K562 (cell line): ENCODE data around the gene AMZ1. TPM values are rescaled to one million over a fixed set of nuclear protein-coding genes. Genes with fewer than 3 reads are reported as not detected.

Experiments used
- ATAC-seq: fragments of 200-7000 bp; cut with Tn5 transposase; 3 replicates; pipeline ENCODE4 v1.9.1; 2020; ENCODE audit warnings: moderate library complexity
- BruUV-seq: library from RNA; stranded (reverse); fragments of 400-500 nt; replicated peaks from 2 replicates; lab custom pipeline; 2021; lab: Mats Ljungman, UMichigan
- CTCF ChIA-PET: fragments of 300-600 bp; formaldehyde crosslinking; extraction: SDS; loops from one replicate; lab custom pipeline; 2021; ENCODE audit warnings: low intra/inter-chr PET ratio; lab: Yijun Ruan, JAX
- POLR2A ChIA-PET: fragments of 300-600, 350-650 bp; sonication (Branson Sonifier 250); formaldehyde crosslinking; extraction: SDS; loops from one replicate; lab custom pipeline; 2021; ENCODE audit warnings: antibody characterized with exemption, inconsistent platforms; lab: Yijun Ruan, JAX
- DNase-seq, 4 experiments: peaks; one replicate each; pipeline versions ENCODE4 v3.0.0 to v3.0.0-alpha.2; 2011 to 2018; ENCODE audit warnings: low spot score in 3 of 4, mixed read lengths in 3 of 4; ENCODE audit errors: extremely low read depth in 1 of 4
- FAIRE-seq: peaks from 2 replicates; lab custom pipeline; 2011; peaks lifted over from hg19 to GRCh38; lab: Jason Lieb, UNC
- H2AFZ ChIP-seq: 2 replicates; pipeline ENCODE4 v1.6.0; 2011; ENCODE audit warnings: low read depth, low read length, control low read depth, inconsistent platforms
- H3K27ac ChIP-seq: fragments of 200-600 bp; 3 replicates; pipeline ENCODE4 v1.8.0; 2011; ENCODE audit warnings: low read depth, mild to moderate bottlenecking, control low read depth, inconsistent platforms, low read length, moderate library complexity, mixed read lengths; ENCODE audit errors: extremely low read depth
- H3K27me3 ChIP-seq, 2 experiments: fragments of 300-600 bp in 1 of 2; 2 replicates in 1 of 2; 3 replicates in 1 of 2; pipeline versions ENCODE4 v1.6.0 to v1.8.0; 2011; ENCODE audit warnings: inconsistent platforms in 2 of 2, low read length in 2 of 2, mild to moderate bottlenecking in 1 of 2, mixed read lengths in 1 of 2, moderate library complexity in 1 of 2; ENCODE audit not compliant: control insufficient read depth in 2 of 2, insufficient read depth in 2 of 2
- H3K36me3 ChIP-seq: fragments of 300-600 bp; 3 replicates; pipeline ENCODE4 v1.8.0; 2011; ENCODE audit warnings: mild to moderate bottlenecking, low read length, inconsistent platforms; ENCODE audit not compliant: control insufficient read depth, insufficient read depth
- H3K4me1 ChIP-seq, 2 experiments: fragments of 200-600 bp in 1 of 2; replicated peaks in 1 of 2; 2 replicates in 1 of 2; 3 replicates in 1 of 2; pipeline versions ENCODE4 v1.5.1 to v1.8.0; 2011; ENCODE audit warnings: inconsistent platforms in 2 of 2, low read length in 2 of 2, mild to moderate bottlenecking in 1 of 2, mixed read lengths in 1 of 2, moderate library complexity in 1 of 2; ENCODE audit not compliant: control insufficient read depth in 2 of 2, insufficient read depth in 2 of 2
- H3K4me2 ChIP-seq: 2 replicates; pipeline ENCODE4 v1.6.1; 2011; ENCODE audit warnings: low read length, control low read depth, inconsistent platforms, mixed read lengths; ENCODE audit not compliant: insufficient read depth
- H3K4me3 ChIP-seq: fragments of 200-600 bp; sonication (generic), shearing (Covaris generic); 2 replicates; pipeline ENCODE4 v1.5.1; 2016; ENCODE audit warnings: control low read depth, inconsistent platforms
- H3K79me2 ChIP-seq: fragments of 200-600 bp; 3 replicates; pipeline ENCODE4 v1.8.0; 2011; ENCODE audit warnings: low read length, inconsistent platforms; ENCODE audit not compliant: control insufficient read depth, insufficient read depth
- H3K9ac ChIP-seq, 2 experiments: 2 replicates each; pipeline versions ENCODE4 v1.6.0 to v1.6.1; 2011; ENCODE audit warnings: low read depth in 2 of 2, low read length in 2 of 2, control low read depth in 1 of 2, inconsistent platforms in 1 of 2, mild to moderate bottlenecking in 1 of 2, mixed read lengths in 1 of 2; ENCODE audit not compliant: insufficient read depth in 1 of 2
- H3K9me1 ChIP-seq: one replicate; pipeline ENCODE4 v1.6.0; 2011; ENCODE audit warnings: inconsistent platforms, mild to moderate bottlenecking, low read length, moderate library complexity; ENCODE audit not compliant: control insufficient read depth, insufficient read depth
- H3K9me3 ChIP-seq: replicated peaks from 2 replicates; pipeline ENCODE4 v1.5.1; 2011; ENCODE audit warnings: low read depth, low read length, inconsistent platforms; ENCODE audit not compliant: control insufficient read depth, insufficient read depth
- H4K20me1 ChIP-seq: replicated peaks from 2 replicates; pipeline ENCODE4 v1.6.1; 2011; ENCODE audit warnings: low read length, inconsistent platforms, mixed read lengths; ENCODE audit not compliant: control insufficient read depth, insufficient read depth
- CAMTA2 ChIP-seq: fragments of 250-450 bp; sonication (Bioruptor Pico); conservative IDR thresholded peaks from 2 replicates; pipeline ENCODE4 v1.5.1; 2022
- HNRNPUL1 ChIP-seq: fragments of 200-400 bp; formaldehyde crosslinking; IDR thresholded peaks from 2 replicates; pipeline ENCODE4 v1.6.1; 2017; ENCODE audit warnings: low read length
- KAT2B ChIP-seq: IDR thresholded peaks from one replicate; pipeline ENCODE4 v1.6.1; 2012; ENCODE audit warnings: low read depth, mild to moderate bottlenecking, control low read depth, inconsistent platforms, low read length, moderate library complexity
- NR3C1 ChIP-seq: sonication (generic); formaldehyde crosslinking; IDR thresholded peaks from 2 replicates; pipeline ENCODE4 v1.8.1; 2022; ENCODE audit warnings: missing genetic modification reagents
- PYGO2 ChIP-seq: fragments of 450-650 bp; IDR thresholded peaks from 2 replicates; pipeline ENCODE4 v1.6.1; 2016; ENCODE audit warnings: mild to moderate bottlenecking, missing genetic modification characterization, moderate library complexity, missing compliant biosample characterization
- TBP ChIP-seq: optimal IDR thresholded peaks from 2 replicates; pipeline ENCODE3; 2011; ENCODE audit warnings: low read depth, low read length, improper control_type of control experiment
- TCF7 ChIP-seq: sonication (generic); IDR thresholded peaks from 2 replicates; pipeline ENCODE4 v1.6.1; 2016; ENCODE audit warnings: antibody characterized with exemption, borderline replicate concordance
- YBX1 ChIP-seq: fragments of 450-650 bp; IDR thresholded peaks from 2 replicates; pipeline ENCODE4 v1.7.1; 2016; ENCODE audit warnings: mild to moderate bottlenecking
- ZBTB49 ChIP-seq: sonication (generic); formaldehyde crosslinking; IDR thresholded peaks from 2 replicates; pipeline ENCODE4 v1.8.0; 2022; ENCODE audit warnings: missing genetic modification reagents, mild to moderate bottlenecking, borderline replicate concordance
- ZNF121 ChIP-seq: sonication (generic); formaldehyde crosslinking; conservative IDR thresholded peaks from 2 replicates; pipeline ENCODE4 v1.8.0; 2022; ENCODE audit warnings: missing genetic modification reagents
- ZNF740 ChIP-seq, 3 experiments: fragments of 200-800 bp in 1 of 3; sonication (Bioruptor generic) in 1 of 3; sonication (generic) in 1 of 3; formaldehyde crosslinking in 1 of 3; IDR thresholded peaks; 2 replicates each; pipeline versions ENCODE4 v1.6.1 to v1.8.0; 2016 to 2022; ENCODE audit warnings: mild to moderate bottlenecking in 2 of 3, missing compliant biosample characterization in 2 of 3, missing genetic modification characterization in 2 of 3, missing genetic modification reagents in 1 of 3
- ZNF76 ChIP-seq: fragments of 250-450 bp; sonication (Bioruptor Pico); IDR thresholded peaks from 2 replicates; pipeline ENCODE4 v1.4.0; 2020; ENCODE audit warnings: mild to moderate bottlenecking, moderate library complexity, borderline replicate concordance
- WGBS: fragments of 100-300 bp; shearing (Covaris generic); methylation state at CpG from one replicate; pipeline ENCODE4 v1.1.6; 2016; ENCODE audit warnings: low coverage, mixed read lengths; ENCODE audit not compliant: insufficient coverage; ENCODE audit errors: missing lambda C conversion rate; 5-methylcytosine and 5-hydroxymethylcytosine counted together
- in situ Hi-C: fragments of 300-500 bp; cut with MboI; formaldehyde crosslinking; loops from 4 replicates; pipeline ENCODE4 v1.15.0; 2018; ENCODE audit warnings: inconsistent platforms, mixed read lengths
- intact Hi-C: fragments of 100-400 bp; cut with micrococcal nuclease; formaldehyde crosslinking; loops from 2 replicates; pipeline ENCODE4 v1.14.2; 2022
- polyA plus RNA-seq, 8 experiments: library from polyadenylated mRNA; depleted of rRNA in 4 of 8; stranded (reverse) in 5 of 8; unstranded in 3 of 8; fragments of >200 nt; fragmentation: Nextera tagmentation in 2 of 8; fragmentation: Illumina TruSeq in 1 of 8; extraction: Ambion mirVana in 2 of 8; extraction: Trizol in 1 of 8; gene quantifications; 2 replicates each; pipeline versions ENCODE4 v1.2.1 to v1.2.3, GENCODE V29; 2011 to 2014; ENCODE audit warnings: inconsistent platforms in 1 of 8, missing spikeins in 1 of 8
- total RNA-seq, 7 experiments: library from RNA; depleted of rRNA in 6 of 7; stranded (reverse); fragments of >200 nt in 6 of 7; fragmentation: Illumina TruSeq in 2 of 7; extraction: Trizol in 2 of 7; gene quantifications; 2 replicates each; pipeline versions ENCODE4 v1.2.1 to v1.2.3, GENCODE V29; 2011 to 2021; ENCODE audit warnings: low replicate concordance in 1 of 7
- TF ChIP-seq, protein P1 (sequence below), 2 experiments: fragments of 150-350 bp in 1 of 2; IDR thresholded peaks; 2 replicates each; pipeline ENCODE4 v1.6.1; 2012 to 2016; ENCODE audit warnings: low read depth in 2 of 2, low read length in 2 of 2, mild to moderate bottlenecking in 1 of 2, moderate library complexity in 1 of 2
- TF ChIP-seq, protein P2 (sequence below): sonication (generic); formaldehyde crosslinking; IDR thresholded peaks from 2 replicates; pipeline ENCODE4 v1.8.0; 2022; ENCODE audit warnings: mild to moderate bottlenecking, missing genetic modification reagents

AMZ1 gene
- total and polyA plus RNA-seq, 9 of the 15 experiments (the other 6 are each of a cell fraction or from before 2014, with no cell fraction given): not detected

- no peak overlapping the region for H2AFZ ChIP-seq
- peaks cover 0 to 23% of the 10 kb centered on the region in 2 experiments; a peak in 1 of 5 replicates for H3K4me1 ChIP-seq
- ChIA-PET CTCF (no interaction called here), POLR2A (interaction anchor here (0.7 to 1.7 kb wide), 4 partner anchors 9 to 456 kb away, joined by 3 to 5 read pairs (median 4); no protein-coding TSS in a partner anchor)
- H3K9ac ChIP-seq: peak overlapping the region in 1 of 2 experiments; percentile 79; a peak in 2 of 4 replicates
- H3K4me3 ChIP-seq: no peak overlapping the region
- FAIRE-seq: no peak
- ATAC-seq: no peak
- BruUV-seq: no TSS peak
- no peaks in the 10 kb centered on the region for H3K9me3 ChIP-seq
- in situ Hi-C loops (no loop called here), intact Hi-C loops (no loop called here)
- no peaks in the 10 kb centered on the region for H3K9me1 ChIP-seq
- peaks cover 18% of the 10 kb centered on the region; the same call in 1 of the 3 replicates for H3K36me3 ChIP-seq
- no peaks in the 10 kb centered on the region for H4K20me1 ChIP-seq
- no peak overlapping the region for H3K4me2 ChIP-seq
- H3K27ac ChIP-seq: no peak overlapping the region
- no peak for DNase-seq
- WGBS: 83% methylated on average over 16 of the region's 18 CpGs
- no peaks in the 10 kb centered on the region for H3K27me3 ChIP-seq
- H3K79me2 ChIP-seq: no peaks in the 10 kb centered on the region
- no peak for TF ChIP-seq CAMTA2
- no peak for TF ChIP-seq ZBTB49 (CRISPR knock-in tag)
- TF ChIP-seq KAT2B: no peak
- no peak for TF ChIP-seq PYGO2 (tag)
- TF ChIP-seq, protein P1, sequence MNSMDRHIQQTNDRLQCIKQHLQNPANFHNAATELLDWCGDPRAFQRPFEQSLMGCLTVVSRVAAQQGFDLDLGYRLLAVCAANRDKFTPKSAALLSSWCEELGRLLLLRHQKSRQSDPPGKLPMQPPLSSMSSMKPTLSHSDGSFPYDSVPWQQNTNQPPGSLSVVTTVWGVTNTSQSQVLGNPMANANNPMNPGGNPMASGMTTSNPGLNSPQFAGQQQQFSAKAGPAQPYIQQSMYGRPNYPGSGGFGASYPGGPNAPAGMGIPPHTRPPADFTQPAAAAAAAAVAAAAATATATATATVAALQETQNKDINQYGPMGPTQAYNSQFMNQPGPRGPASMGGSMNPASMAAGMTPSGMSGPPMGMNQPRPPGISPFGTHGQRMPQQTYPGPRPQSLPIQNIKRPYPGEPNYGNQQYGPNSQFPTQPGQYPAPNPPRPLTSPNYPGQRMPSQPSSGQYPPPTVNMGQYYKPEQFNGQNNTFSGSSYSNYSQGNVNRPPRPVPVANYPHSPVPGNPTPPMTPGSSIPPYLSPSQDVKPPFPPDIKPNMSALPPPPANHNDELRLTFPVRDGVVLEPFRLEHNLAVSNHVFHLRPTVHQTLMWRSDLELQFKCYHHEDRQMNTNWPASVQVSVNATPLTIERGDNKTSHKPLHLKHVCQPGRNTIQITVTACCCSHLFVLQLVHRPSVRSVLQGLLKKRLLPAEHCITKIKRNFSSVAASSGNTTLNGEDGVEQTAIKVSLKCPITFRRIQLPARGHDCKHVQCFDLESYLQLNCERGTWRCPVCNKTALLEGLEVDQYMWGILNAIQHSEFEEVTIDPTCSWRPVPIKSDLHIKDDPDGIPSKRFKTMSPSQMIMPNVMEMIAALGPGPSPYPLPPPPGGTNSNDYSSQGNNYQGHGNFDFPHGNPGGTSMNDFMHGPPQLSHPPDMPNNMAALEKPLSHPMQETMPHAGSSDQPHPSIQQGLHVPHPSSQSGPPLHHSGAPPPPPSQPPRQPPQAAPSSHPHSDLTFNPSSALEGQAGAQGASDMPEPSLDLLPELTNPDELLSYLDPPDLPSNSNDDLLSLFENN (IDR thresholded peaks at IDR 0.05; ENCODE audit: low read depth in 2 of 2, low read length in 2 of 2): no peak
- no peak for TF ChIP-seq TBP
- TF ChIP-seq ZNF121 (CRISPR knock-in tag): no peak
- TF ChIP-seq, protein P2, sequence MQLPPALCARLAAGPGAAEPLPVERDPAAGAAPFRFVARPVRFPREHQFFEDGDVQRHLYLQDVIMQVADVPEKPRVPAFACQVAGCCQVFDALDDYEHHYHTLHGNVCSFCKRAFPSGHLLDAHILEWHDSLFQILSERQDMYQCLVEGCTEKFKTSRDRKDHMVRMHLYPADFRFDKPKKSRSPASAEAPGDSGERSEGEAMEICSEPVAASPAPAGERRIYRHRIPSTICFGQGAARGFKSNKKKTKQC: no peak
- no peak for TF ChIP-seq NR3C1 (CRISPR knock-in tag)
- TF ChIP-seq YBX1: no peak
- TF ChIP-seq ZNF76 (CRISPR knock-in tag): no peak
- TF ChIP-seq TCF7: no peak
- TF ChIP-seq HNRNPUL1: no peak
- TF ChIP-seq ZNF740 (CRISPR knock-in tag; IDR thresholded peaks at IDR 0.05): no peak
- no peak for TF ChIP-seq ZNF740 (tag; IDR thresholded peaks at IDR 0.05)
Measured at GRCh38 chr7:2726316-2727018, 38.5 kb downstream of the AMZ1 start.
